ENCODE measurements around the gene MUC4. TPM values are rescaled to one million over a fixed set of nuclear protein-coding genes. Genes with fewer than 3 reads are reported as not detected.

The MUC4 gene
- total and polyA plus RNA-seq, 9 donors, result 0.02 to 0.99 (median 0.31) TPM; not detected in 2

GRCh38 chr3:195766671-195767070 is 45.1 kb downstream of the MUC4 start:
- no peaks in the 10 kb centered on the region for H3K4me1 ChIP-seq (ENCODE audit: insufficient read depth)
- no peak for DNase-seq
- H3K36me3 ChIP-seq, result no peaks in the 10 kb centered on the region
- H3K4me3 ChIP-seq, result no peak overlapping the region
- H3K27me3 ChIP-seq, result no peaks in the 10 kb centered on the region
- H3K27ac ChIP-seq, result no peak overlapping the region
- intact Hi-C loops (cut with DNase I), result no loop called here
- no peaks in the 10 kb centered on the region for H3K9me3 ChIP-seq
- 92 to 94% (median 93%) methylated on average over 14 of the region's 14 CpGs for WGBS, 3 donors
- TF ChIP-seq EP300 (IDR thresholded peaks at IDR 0.05), result no peak
- TF ChIP-seq, protein P1, sequence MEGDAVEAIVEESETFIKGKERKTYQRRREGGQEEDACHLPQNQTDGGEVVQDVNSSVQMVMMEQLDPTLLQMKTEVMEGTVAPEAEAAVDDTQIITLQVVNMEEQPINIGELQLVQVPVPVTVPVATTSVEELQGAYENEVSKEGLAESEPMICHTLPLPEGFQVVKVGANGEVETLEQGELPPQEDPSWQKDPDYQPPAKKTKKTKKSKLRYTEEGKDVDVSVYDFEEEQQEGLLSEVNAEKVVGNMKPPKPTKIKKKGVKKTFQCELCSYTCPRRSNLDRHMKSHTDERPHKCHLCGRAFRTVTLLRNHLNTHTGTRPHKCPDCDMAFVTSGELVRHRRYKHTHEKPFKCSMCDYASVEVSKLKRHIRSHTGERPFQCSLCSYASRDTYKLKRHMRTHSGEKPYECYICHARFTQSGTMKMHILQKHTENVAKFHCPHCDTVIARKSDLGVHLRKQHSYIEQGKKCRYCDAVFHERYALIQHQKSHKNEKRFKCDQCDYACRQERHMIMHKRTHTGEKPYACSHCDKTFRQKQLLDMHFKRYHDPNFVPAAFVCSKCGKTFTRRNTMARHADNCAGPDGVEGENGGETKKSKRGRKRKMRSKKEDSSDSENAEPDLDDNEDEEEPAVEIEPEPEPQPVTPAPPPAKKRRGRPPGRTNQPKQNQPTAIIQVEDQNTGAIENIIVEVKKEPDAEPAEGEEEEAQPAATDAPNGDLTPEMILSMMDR (IDR thresholded peaks at IDR 0.05), result no peak
- TF ChIP-seq POLR2A (IDR thresholded peaks at IDR 0.05), result no peak

DNA sequence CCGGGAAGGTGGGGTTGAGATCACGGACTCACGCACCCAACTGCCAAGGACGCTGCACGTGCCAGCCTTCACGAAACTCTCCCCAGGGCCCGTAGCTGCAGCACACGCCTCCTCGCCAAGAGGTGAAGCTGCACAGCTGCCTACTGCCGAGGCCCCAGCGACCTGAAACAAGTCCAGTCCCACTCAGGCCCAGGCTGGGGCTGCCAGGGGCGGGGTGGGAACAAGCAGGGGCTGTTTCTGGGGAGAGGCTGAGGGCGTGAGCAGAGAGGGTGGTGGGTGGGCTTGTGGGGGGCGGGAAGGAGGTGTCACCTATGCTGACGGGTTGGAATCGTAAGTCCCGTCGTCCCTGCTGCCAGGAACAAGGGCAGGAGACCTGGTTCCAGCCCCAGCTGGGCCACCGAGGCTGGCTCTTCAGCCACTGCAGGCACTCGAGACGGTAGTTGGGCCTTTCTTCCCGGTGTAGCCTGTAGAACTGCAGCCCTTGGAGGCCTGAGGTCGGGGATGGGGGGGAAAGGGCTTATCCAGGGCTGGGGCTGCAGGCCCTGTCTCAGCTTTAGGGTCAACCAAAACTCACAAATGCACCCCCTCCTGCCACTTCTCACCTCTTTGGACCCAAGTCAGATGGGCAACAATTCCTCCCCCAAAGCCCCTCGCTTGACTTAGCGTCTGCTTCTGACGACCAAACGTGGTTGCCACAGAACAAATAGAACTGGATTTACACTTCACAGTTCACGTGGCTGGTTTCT is 46.6 kb downstream of the MUC4 start:
- 82 to 89% (median 83%) methylated on average over 28 of the region's 28 CpGs for WGBS, 3 donors
- DNase-seq, result no peak
- TF ChIP-seq POLR2A (IDR thresholded peaks at IDR 0.05) (no peak), EP300 (IDR thresholded peaks at IDR 0.05) (no peak)
- TF ChIP-seq, protein P1 (IDR thresholded peaks at IDR 0.05), result no peak

DNA sequence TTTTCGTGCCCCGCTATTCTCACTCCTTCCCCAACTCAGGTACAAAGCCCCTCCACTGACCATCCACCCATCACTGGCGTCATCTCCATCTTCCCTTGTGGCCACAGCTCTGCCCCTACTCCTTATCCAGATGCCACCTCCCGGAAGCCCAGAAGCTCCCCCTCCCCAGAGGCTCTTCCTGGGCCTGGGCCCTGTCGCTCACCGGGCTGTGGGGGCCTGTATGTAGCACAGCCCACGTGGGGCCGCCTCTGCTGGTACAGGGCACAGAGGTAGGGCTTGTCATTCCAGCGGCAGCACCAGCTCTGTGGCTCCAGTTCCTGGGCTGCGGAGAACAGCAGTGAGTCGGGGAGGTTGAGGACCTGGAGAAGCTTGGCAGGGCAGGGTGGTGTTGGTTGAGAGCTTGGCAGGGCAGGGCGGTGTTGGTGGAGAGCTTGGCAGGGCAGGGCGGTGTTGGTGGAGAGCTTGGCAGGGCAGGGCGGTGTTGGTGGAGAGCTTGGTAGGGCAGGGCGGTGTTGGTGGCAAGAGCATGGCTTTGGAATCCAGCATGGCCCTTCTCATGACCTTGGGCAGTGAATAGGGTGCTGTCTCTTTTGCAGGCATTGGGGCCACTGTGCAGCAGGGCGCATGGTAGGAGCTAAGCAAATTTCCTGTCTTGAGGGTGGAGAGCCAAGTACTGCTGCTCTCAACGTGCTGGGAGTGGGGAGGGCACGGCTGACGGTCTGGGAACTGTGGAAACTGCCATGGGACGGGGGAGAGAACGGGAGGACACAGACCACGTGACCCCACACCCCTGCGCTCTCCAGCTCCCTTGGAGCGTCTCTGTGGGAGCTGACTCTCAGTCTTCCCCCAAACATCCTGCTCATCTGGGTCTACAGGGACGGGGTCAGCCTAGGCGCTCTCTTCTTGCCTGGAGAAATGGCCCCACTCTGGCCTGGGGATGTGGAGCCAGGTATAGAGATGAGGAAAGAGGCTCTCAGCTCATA is 47.6 kb downstream of the MUC4 start:
- no peaks in the 10 kb centered on the region for H3K27me3 ChIP-seq
- 72 to 86% (median 72%) methylated on average over 26 of the region's 26 CpGs for WGBS, 3 donors
- DNase-seq, result no peak
- no peak overlapping the region for H3K27ac ChIP-seq
- no peaks in the 10 kb centered on the region for H3K36me3 ChIP-seq
- no peak overlapping the region for H3K4me3 ChIP-seq
- peaks cover 2% of the 10 kb centered on the region for H3K4me1 ChIP-seq (ENCODE audit: insufficient read depth)
- intact Hi-C loops (cut with DNase I), result no loop called here
- no peaks in the 10 kb centered on the region for H3K9me3 ChIP-seq
- TF ChIP-seq EP300 (IDR thresholded peaks at IDR 0.05) (no peak), POLR2A (IDR thresholded peaks at IDR 0.05) (no peak)
- TF ChIP-seq, protein P1 (IDR thresholded peaks at IDR 0.05), result no peak

More for the DNA sequence above, 46.6 kb downstream of the MUC4 start:
- Histone ChIP-seq H3K4me3 (no peak overlapping the region), H3K4me1 (ENCODE audit: insufficient read depth) (peaks cover 2% of the 10 kb centered on the region), H3K27ac (no peak overlapping the region), H3K27me3 (no peaks in the 10 kb centered on the region), H3K9me3 (no peaks in the 10 kb centered on the region), H3K36me3 (no peaks in the 10 kb centered on the region)
- intact Hi-C loops (cut with DNase I), result no loop called here

DNA sequence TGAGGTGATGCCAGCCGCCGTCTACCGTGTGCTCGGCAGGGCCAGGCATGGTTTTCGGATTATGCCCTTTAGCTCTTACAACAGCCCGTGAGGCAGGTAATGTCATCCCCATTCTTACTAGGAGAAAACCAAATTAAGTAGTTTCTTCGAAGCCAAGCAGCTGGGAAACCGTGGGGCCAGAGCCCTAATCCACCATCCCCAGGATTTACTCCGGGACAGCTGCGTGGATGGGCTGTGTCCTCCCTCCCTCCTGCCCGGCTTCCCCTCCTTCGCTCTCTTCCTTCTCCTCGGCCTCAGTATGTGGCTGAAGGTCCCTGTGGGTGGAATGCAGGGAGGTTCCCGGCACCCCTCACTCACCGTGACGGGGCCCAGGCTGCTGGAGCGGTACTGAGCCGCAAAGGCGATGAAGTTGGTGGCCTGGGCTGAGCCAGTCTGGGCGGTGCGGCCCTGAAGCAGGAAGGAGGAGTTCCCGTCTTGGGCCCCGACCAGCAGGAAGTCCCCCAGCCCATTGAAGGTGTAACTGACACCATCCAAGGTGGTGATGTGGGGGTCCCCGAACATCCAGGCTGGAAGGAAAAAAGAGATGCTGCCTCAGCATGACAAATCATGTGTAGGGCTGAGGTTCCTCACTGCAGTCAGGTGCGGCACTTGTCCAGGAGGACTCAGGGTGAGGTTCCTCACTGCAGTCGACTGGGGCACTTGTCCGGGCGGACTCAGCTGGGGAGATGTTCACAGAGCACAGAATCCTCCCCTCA is 48.5 kb downstream of the MUC4 start:
- H3K27me3 ChIP-seq, result no peaks in the 10 kb centered on the region
- H3K4me1 ChIP-seq (ENCODE audit: insufficient read depth), result peaks cover 2% of the 10 kb centered on the region
- H3K4me3 ChIP-seq, result no peak overlapping the region
- 76 to 88% (median 87%) methylated on average over 28 of the region's 28 CpGs for WGBS, 3 donors
- no peak for TF ChIP-seq POLR2A (IDR thresholded peaks at IDR 0.05)
- TF ChIP-seq EP300 (IDR thresholded peaks at IDR 0.05), result no peak
- TF ChIP-seq, protein P1 (IDR thresholded peaks at IDR 0.05), result no peak
- no peak overlapping the region for H3K27ac ChIP-seq
- no peaks in the 10 kb centered on the region for H3K36me3 ChIP-seq
- DNase-seq, result no peak
- intact Hi-C loops (cut with DNase I), result no loop called here
- no peaks in the 10 kb centered on the region for H3K9me3 ChIP-seq
